Measurements from ENCODE around the gene PTPRD. TPM values are rescaled to one million over a fixed set of nuclear protein-coding genes. Genes with fewer than 3 reads are reported as not detected.
"Not testable (repeated sequence)": the region's sequence is repeated elsewhere in the genome, so short reads cannot be mapped to it uniquely, and the experiment has no call there.

The PTPRD gene
- total and polyA plus RNA-seq, 5 experiments from 2014 or later = not detected

GRCh38 chr9:10443181-10443867 lies 169.5 kb downstream of the PTPRD start:
- H3K27ac Mint-ChIP-seq = no peak overlapping the region
- POLR2A ChIA-PET = no interaction called here
- no peak overlapping the region for H3K4me3 Mint-ChIP-seq
- peaks cover 2 to 22% (median 18%) of the 10 kb centered on the region in 9 donors for H3K9me3 Mint-ChIP-seq
- H3K4me1 Mint-ChIP-seq = no peaks in the 10 kb centered on the region
- no peaks in the 10 kb centered on the region for H3K36me3 Mint-ChIP-seq
- ATAC-seq (no peak), DNase-seq (no peak)
- H3K27me3 Mint-ChIP-seq = no peaks in the 10 kb centered on the region

- POLR2A ChIA-PET = no interaction called here
- Mint-ChIP-seq H3K36me3 (no peaks in the 10 kb centered on the region), H3K9me3 (peaks cover 0 to 9% (median 2%) of the 10 kb centered on the region in 9 donors), H3K27me3 (no peaks in the 10 kb centered on the region), H3K27ac (no peak overlapping the region), H3K4me1 (no peaks in the 10 kb centered on the region), H3K4me3 (no peak overlapping the region)
- DNase-seq (no peak), ATAC-seq (no peak)
Measured at GRCh38 chr9:10438955-10439354, 173.8 kb downstream of the PTPRD start.

GRCh38 chr9:10436756-10437155 lies 176.0 kb downstream of the PTPRD start:
- no peak overlapping the region for H3K4me3 Mint-ChIP-seq
- POLR2A ChIA-PET = no interaction called here
- no peaks in the 10 kb centered on the region for H3K27me3 Mint-ChIP-seq
- peaks cover 0 to 16% (median 4%) of the 10 kb centered on the region in 9 donors for H3K9me3 Mint-ChIP-seq
- ATAC-seq = no peak
- DNase-seq = no peak
- H3K36me3 Mint-ChIP-seq = no peaks in the 10 kb centered on the region
- no peaks in the 10 kb centered on the region for H3K4me1 Mint-ChIP-seq
- no peak overlapping the region for H3K27ac Mint-ChIP-seq

- Mint-ChIP-seq H3K9me3 (peaks cover 0 to 12% (median 1%) of the 10 kb centered on the region in 9 donors), H3K4me1 (no peaks in the 10 kb centered on the region), H3K27me3 (no peaks in the 10 kb centered on the region), H3K36me3 (no peaks in the 10 kb centered on the region), H3K4me3 (no peak overlapping the region), H3K27ac (no peak overlapping the region)
- ATAC-seq = no peak
- DNase-seq = no peak
- POLR2A ChIA-PET = no interaction called here
Measured at GRCh38 chr9:10434412-10434811, 178.4 kb downstream of the PTPRD start.

DNA sequence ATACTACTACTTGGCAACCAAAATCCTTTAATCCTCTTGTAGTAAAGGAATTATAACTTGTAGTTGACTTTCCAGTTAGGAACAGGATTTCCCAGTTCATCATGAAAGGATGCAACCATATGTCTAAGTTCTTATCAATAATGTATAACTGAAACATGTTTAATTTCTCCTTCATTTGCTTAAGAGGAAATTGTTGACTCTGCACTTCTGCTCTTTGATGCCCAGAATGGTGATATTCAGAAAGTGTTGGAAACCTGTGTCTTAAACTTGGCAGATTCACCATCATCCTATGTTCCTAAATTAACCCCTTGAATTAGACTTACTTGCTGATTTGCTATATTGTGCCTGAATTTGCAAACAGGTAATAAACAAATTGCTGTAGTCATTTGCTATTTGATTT lies 201.5 kb downstream of the PTPRD start:
- DNase-seq (no peak), ATAC-seq (no peak)
- Mint-ChIP-seq H3K4me1 (peaks cover 0 to 2% (median 0%) of the 10 kb centered on the region in 4 donors), H3K36me3 (no peaks in the 10 kb centered on the region), H3K27ac (no peak overlapping the region), H3K27me3 (no peaks in the 10 kb centered on the region), H3K9me3 (peaks cover 3 to 29% (median 12%) of the 10 kb centered on the region in 9 donors), H3K4me3 (no peak overlapping the region)
- POLR2A ChIA-PET = no interaction called here

- ATAC-seq (no peak), DNase-seq (no peak)
- Mint-ChIP-seq H3K4me3 (no peak overlapping the region), H3K27me3 (no peaks in the 10 kb centered on the region), H3K9me3 (peaks cover 0 to 21% (median 4%) of the 10 kb centered on the region in 9 donors), H3K27ac (no peak overlapping the region), H3K36me3 (no peaks in the 10 kb centered on the region), H3K4me1 (no peaks in the 10 kb centered on the region)
- POLR2A ChIA-PET = no interaction called here
Measured at GRCh38 chr9:10403283-10403682, 209.5 kb downstream of the PTPRD start.

DNA sequence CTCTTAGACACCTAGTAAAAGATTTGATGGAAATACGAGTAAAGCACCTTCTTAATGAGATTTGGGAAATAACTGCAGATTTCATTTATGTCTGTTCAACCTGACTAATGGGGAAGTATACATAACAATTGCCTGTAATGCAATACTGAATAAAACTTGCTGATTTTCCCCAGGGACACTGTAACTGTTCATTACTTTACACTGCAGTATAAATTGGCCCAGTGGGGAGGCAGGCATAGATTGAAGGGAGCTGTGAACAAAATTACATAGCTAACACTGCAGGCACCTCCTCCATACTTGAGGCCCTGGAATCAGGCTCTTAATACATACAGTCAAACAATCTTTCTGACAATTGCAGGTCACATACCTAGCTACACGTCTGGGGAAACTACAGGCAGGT lies 216.2 kb downstream of the PTPRD start:
- Mint-ChIP-seq H3K27me3 (no peaks in the 10 kb centered on the region), H3K4me1 (no peaks in the 10 kb centered on the region), H3K9me3 (peaks cover 0 to 20% (median 4%) of the 10 kb centered on the region in 9 donors), H3K36me3 (no peaks in the 10 kb centered on the region), H3K4me3 (no peak overlapping the region), H3K27ac (no peak overlapping the region)
- DNase-seq = no peak
- POLR2A ChIA-PET = no interaction called here
- no peak for ATAC-seq

DNA sequence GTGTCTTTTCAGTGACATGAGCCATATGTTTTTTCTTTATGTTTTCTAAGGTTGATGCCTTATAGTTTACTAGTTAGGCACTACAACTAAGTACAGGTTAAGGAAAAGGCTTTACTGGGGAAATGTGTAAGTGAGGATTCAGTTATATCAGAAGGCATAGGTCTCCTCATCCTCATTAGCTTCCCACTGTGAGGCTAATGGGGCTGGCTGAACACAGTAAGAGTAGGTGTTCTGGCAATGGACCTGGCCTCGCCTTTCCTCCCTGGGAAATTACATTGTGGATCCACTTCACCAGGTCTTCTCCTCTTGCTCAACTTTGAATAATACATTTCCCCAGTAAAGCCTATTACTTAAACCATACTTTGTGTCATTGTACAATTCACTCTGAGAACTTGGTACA lies 225.5 kb downstream of the PTPRD start:
- H3K27me3 Mint-ChIP-seq = no peaks in the 10 kb centered on the region
- no peak overlapping the region for H3K27ac Mint-ChIP-seq
- H3K4me1 Mint-ChIP-seq = no peaks in the 10 kb centered on the region
- DNase-seq = no peak
- ATAC-seq = no peak
- H3K4me3 Mint-ChIP-seq = no peak overlapping the region
- POLR2A ChIA-PET = no interaction called here
- peaks cover 0 to 37% (median 5%) of the 10 kb centered on the region in 9 donors for H3K9me3 Mint-ChIP-seq
- H3K36me3 Mint-ChIP-seq = no peaks in the 10 kb centered on the region

GRCh38 chr9:10371824-10372223 lies 241.0 kb downstream of the PTPRD start:
- H3K36me3 Mint-ChIP-seq = no peaks in the 10 kb centered on the region
- POLR2A ChIA-PET = no interaction called here
- no peaks in the 10 kb centered on the region for H3K4me1 Mint-ChIP-seq
- H3K27me3 Mint-ChIP-seq = no peaks in the 10 kb centered on the region
- peaks cover 0 to 26% (median 3%) of the 10 kb centered on the region in 9 donors for H3K9me3 Mint-ChIP-seq
- no peak overlapping the region for H3K27ac Mint-ChIP-seq
- DNase-seq = no peak
- H3K4me3 Mint-ChIP-seq = no peak overlapping the region
- ATAC-seq = no peak

GRCh38 chr9:10366171-10366779 lies 246.5 kb downstream of the PTPRD start:
- peaks cover 0 to 15% (median 5%) of the 10 kb centered on the region in 9 donors for H3K9me3 Mint-ChIP-seq
- POLR2A ChIA-PET = no interaction called here
- DNase-seq = no peak
- H3K4me3 Mint-ChIP-seq = no peak overlapping the region
- no peaks in the 10 kb centered on the region for H3K4me1 Mint-ChIP-seq
- ATAC-seq = no peak
- H3K27me3 Mint-ChIP-seq = no peaks in the 10 kb centered on the region
- H3K27ac Mint-ChIP-seq = no peak overlapping the region
- H3K36me3 Mint-ChIP-seq = no peaks in the 10 kb centered on the region

GRCh38 chr9:10354591-10354990 lies 258.2 kb downstream of the PTPRD start:
- no peak for DNase-seq
- H3K27ac Mint-ChIP-seq = no peak overlapping the region
- no peaks in the 10 kb centered on the region for H3K36me3 Mint-ChIP-seq
- H3K9me3 Mint-ChIP-seq = peaks cover 0 to 15% (median 0%) of the 10 kb centered on the region in 9 donors
- no peak overlapping the region for H3K4me3 Mint-ChIP-seq
- no peaks in the 10 kb centered on the region for H3K4me1 Mint-ChIP-seq
- no peaks in the 10 kb centered on the region for H3K27me3 Mint-ChIP-seq
- no peak for ATAC-seq
- POLR2A ChIA-PET = no interaction called here

- ATAC-seq, H3K36me3 Mint-ChIP-seq, H3K27ac Mint-ChIP-seq, H3K4me3 Mint-ChIP-seq, DNase-seq, H3K27me3 Mint-ChIP-seq, H3K4me1 Mint-ChIP-seq, POLR2A ChIA-PET: not testable (repeated sequence)
- H3K9me3 Mint-ChIP-seq = peaks cover 0 to 25% (median 8%) of the 10 kb centered on the region in 9 donors
Measured at GRCh38 chr9:10345621-10346020, 267.2 kb downstream of the PTPRD start.

- H3K4me1 Mint-ChIP-seq = no peaks in the 10 kb centered on the region
- no peak overlapping the region for H3K27ac Mint-ChIP-seq
- H3K9me3 Mint-ChIP-seq = peaks cover 2 to 54% (median 11%) of the 10 kb centered on the region in 9 donors
- POLR2A ChIA-PET = no interaction called here
- no peak overlapping the region for H3K4me3 Mint-ChIP-seq
- no peaks in the 10 kb centered on the region for H3K36me3 Mint-ChIP-seq
- no peaks in the 10 kb centered on the region for H3K27me3 Mint-ChIP-seq
- no peak for DNase-seq
- ATAC-seq = no peak
Measured at GRCh38 chr9:10341057-10341456, 271.7 kb downstream of the PTPRD start.

- Mint-ChIP-seq H3K4me1 (no peaks in the 10 kb centered on the region), H3K27ac (no peak overlapping the region), H3K9me3 (peaks cover 3 to 62% (median 11%) of the 10 kb centered on the region in 9 donors), H3K4me3 (no peak overlapping the region), H3K27me3 (no peaks in the 10 kb centered on the region), H3K36me3 (no peaks in the 10 kb centered on the region)
- DNase-seq (no peak), ATAC-seq (no peak)
- POLR2A ChIA-PET = no interaction called here
Measured at GRCh38 chr9:10339152-10339551, 273.6 kb downstream of the PTPRD start.

Data from naive thymus-derived CD8-positive, alpha-beta T cell (primary cell).